Activated gamma-delta T cell treated with anti-CD3 and anti-CD28 coated beads, Interleukin-2, amount 50 U/mL, for 16 hours (primary cell): ENCODE measurements around the gene MRPS2.
"Not testable (repeated sequence)": the region's sequence is repeated elsewhere in the genome, so short reads cannot be mapped to it uniquely, and the experiment has no call there.

Source experiments
- DNase-seq: peaks from one replicate; pipeline ENCODE4 v3.0.0-alpha.2; 2020; ENCODE audit warnings: low read depth

The MRPS2 gene

DNA sequence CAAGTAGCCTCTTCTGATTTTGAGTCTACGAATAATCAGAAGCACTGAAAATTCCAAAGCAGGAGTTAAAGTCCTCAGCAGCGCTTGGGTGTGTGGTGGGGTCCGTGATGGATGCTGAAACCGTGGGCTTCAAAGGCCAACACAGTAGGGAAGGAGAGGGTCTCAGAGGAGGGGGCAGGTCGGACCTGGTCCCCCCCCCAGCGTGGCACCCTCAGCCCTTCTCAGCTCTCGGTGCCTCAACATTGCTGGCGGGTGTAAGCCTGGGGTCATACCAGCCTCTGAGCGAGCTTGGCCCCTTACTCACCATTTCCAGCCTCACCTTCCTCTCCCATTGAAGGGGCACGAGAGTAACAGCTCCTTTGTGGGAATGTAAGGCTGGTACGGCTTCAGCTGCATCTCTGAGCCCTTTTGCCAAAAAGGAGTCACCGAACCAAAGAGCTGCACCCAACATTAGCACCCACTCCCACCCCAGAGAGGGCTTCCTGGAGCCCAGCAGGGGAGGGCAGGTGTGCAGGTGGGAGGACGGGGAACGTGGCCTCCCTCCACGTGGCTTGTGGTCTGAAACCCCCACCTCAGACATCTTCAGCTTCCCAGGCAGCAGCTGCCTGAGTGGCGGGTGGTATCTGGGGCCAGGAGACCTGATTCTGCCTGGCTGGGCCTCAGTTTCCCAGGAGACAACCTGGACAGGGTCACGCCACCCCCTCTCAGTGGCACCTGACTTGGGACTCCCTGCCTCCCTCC is 14.0 kb downstream of the MRPS2 start:
- no peak for DNase-seq

DNA sequence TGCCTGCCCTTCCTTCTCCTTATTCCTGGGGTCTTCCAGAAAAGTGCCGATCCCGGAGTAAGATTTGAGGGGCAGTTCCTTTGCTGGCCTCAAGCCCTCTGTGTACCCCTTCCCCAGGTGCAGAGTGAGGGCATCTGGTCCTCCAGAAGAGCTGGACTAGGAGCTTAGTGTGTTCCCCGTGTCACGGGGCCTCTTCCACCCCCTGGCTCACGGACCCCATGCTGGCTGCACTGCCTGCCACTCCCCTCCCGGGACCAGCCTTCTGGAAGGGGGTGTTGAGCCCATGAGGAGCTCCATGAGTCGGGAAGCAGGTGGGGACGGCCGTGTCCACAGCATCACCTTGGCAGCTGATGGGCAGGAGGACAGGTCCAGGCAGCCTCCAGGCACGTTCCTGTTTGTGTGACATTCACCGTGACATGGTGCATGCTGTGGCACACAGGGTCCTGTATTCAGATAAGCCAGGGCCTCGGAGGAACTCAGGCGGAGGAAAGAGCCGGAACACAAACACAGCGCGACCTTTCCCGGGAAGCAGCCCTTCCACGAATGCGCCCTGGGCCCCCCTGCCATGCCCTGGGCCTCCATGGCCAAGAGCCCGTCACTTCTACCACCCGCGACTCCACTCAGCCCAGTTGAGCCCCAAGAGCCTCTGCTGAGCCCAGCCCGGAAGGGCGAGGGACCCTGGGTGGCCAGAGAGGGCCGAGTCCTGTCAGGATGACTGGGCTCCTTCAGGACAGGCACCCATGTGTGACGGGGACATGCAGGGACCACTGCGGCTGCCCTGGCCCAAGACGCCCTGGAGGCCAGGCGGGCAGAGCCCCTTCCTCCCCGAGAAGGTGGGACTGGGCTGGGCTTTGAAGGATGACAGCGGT is 14.8 kb downstream of the MRPS2 start:
- no peak for DNase-seq

DNA sequence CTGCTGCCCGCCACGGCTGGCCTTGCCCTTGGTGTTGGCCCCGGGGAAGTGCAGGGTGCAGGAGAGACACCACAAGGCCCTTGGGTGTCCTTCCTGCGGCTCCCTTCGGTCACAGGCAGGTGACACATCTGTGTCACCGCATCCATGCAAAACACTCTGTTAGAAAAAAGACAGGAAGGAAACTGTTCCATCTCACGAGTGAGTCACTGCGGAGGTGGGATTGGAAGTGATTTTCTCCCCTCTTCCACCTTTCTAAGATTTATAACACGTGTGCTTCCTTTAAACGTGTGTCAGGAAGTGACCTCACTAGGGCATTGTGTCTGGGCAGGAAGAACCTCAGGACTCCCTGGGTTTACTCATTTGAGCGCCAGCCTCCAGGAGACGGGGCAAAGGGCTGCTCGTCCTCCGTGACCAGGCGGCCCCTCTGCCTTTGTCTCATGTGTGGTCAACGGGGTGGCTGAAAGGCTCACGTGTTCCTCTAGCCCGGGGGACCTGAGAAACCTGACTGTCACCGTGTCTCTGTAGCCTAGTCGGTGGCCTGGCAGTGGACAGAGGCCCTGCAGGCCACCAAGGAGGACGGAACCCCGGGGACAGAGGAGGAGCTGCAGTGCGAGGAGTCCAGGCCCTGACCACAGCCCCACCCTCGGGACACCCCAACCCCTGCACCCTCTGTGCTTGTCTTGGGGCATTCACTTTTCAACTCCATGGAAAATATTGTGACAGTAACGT is 15.8 kb downstream of the MRPS2 start:
- DNase-seq = no peak

DNA sequence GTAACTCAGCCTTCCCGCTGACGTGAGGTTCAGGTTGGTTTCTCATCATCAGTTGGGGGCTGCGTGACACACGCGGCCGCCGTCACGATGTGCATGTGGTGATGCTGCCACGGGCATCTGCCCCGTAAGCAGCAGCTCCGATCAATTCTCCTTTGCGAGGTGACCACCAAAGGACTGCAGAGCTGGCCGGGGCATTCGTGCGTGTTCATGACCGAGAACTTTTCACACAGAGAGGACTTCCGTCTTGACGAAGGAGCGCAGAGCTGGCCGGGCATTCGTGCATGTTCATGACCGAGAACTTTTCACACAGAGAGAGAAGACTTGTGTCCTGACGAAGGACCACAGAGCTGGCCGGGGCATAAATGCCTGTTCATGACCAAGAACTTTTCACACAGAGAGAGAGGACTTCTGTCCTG is 16.9 kb downstream of the MRPS2 start:
- no peak for DNase-seq

DNA sequence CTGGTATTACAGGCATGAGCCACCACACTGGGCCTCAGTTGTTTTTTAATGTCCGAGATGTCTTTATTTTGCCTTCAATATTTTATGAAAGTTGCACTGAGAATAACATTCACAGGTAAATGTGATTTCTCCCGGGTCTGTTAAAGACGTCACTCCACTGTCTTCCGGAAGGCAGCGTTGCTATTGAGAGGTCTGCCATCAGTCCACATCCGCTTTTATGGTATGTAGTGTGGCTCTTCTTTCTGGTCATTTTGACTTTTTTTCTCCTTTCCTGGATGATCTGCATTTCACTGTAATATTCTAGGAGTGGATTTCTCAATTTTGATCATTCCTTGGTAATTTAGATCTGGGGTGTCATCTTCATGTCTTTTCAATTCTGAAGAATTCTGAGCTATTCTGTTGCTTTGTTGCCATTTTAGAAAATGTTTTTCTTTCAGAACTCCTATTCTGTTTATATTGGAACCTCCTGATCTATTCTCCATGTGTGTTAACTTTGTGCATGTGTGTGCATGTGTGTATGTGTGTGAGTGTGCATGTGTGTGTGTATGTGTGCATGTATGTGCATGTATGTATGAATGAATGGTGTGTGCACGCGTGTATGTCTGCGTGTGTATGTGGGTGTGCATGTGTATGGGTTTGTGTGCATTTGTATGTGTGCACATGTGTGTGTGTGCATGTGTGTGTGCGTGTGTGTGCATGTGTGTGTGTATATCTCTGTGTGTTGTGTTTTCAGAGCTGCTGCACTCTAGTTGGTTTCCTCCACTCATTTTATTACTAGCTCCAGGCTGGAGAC is 18.9 kb downstream of the MRPS2 start:
- DNase-seq = no peak

DNA sequence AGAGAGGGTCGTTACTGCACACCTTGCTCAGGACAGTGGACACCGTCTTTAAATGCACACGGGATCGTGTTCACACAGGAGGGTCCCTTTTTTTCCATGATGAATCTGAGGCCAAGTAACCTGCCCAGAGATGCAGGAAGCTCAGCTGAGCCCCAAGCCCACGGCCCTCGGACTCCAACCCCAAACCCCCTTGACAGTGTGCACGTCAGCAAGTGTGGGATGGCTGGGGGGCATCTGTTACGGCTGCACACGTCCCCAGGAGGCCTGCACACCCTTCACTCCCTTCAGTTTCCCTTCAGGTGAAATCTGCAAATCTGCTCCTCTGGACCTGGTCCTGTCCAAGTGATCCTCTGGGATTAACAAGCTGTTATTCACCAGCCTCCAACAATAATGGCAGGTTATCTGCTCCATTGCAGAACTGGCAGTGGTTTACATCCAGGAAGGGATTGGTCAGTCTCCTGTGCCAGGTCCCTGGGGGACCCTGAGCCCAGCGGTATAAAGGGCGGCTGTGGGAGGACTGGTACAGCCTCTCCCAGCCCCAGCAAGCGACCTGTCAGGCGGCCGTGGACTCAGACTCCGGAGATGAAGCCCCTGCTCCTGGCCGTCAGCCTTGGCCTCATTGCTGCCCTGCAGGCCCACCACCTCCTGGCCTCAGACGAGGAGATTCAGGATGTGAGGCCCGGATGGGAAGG is 20.6 kb downstream of the MRPS2 start, which contains the start of gene LCN1:
LCN1 (plus strand) TSS at position 525 of the 692 bp plus-strand sequence; CDS start at position 583, 58 bp downstream.
- DNase-seq = no peak

DNA sequence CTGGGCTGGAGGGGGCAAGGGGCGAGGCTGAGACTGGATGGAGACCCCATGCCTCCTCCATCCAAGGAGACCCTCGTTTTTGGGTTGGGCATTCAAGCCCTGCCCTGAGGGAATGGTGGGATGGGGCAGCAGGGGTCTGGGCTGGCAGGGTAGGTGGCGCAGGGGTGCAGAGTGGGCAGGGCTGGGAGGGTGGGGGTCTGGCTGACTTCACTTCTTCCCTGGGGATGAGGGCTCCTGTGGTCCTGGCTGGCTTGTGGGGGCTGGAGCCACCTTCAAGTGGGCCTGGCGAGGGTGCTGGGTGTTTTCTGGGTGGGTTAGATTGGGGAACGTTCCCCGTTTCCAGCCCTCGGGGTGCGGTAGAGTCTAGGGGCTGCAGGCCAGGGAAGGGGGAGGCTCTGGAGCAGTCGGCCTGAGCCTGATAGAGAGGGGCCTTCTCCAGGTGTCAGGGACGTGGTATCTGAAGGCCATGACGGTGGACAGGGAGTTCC is 21.2 kb downstream of the MRPS2 start:
- DNase-seq = no peak

DNA sequence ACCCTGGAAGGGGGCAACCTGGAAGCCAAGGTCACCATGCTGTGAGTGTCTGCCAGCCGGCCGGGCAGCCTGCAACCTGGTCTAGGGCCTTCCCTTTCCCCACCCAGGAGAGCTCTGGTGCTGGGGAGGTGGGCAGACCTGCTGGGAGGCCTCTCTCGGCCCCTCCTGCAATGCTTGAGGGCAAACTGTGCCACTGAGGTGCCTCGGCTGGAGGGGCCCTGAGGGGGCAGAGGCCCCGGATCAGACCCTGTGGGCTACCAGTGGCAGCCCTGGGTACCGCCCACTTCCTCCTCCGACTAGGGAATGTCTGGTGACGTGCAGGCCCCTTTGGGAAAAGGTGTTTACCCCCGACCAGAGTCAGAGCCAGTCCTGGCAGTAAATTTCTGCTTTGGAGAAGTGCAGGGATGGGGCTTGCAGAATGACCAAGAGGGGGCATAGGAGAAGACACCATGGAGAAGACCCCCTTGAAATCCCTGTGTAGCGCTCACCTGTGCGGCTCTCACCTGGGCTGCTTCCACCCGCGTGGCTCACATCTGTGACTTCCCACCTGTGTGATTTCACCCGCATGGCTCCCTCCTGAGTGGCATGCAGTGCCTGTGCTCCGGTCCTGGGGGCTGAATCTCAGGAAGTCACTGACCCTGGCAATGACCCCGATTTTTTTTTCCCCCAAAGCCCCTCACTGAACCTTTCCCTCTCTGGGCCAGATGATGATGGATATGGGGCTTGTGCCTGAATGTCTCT is 21.8 kb downstream of the MRPS2 start:
- DNase-seq = no peak

DNA sequence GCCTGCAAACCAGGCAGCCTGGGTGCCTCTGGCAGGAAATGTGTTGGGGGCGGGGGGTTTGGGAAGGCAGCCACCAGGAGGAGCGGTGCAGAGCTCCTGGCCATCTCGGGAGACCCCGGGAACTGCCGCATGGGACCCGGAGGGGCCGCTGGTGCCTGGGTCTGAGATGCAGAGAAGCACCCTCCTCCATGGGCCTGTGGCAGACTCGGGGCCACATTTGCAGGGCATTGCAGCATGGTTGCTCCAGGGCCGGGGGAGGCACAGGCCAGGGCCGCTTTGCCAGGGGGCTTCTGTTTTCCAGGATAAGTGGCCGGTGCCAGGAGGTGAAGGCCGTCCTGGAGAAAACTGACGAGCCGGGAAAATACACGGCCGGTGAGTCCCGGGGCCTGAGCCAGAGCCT is 22.4 kb downstream of the MRPS2 start:
- no peak for DNase-seq

DNA sequence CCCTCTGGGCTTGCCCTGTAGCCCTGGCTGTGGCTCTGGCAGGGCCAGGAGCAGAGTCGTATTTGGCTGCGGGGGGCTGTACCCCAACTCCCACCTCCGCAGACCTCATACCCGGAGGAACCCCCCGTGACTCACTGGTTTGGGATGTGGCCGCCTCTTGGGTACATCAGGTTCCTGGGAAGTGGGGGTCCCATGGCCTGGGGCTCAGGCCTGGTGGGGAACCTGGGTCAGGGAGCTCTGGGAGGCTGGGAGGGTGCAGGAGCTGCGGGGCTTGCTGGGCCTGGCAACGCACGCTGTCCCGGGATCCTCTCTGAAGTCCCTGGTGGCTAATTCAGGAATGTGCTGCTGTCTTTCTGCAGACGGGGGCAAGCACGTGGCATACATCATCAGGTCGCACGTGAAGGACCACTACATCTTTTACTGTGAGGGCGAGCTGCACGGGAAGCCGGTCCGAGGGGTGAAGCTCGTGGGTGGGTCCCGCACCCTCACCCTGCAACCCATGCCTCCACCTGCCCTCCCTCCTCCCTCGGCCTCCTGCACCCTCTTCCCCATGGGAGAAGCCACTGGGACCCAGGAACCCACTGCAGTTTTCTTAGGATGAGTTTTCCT is 23.1 kb downstream of the MRPS2 start:
- DNase-seq = no peak

DNA sequence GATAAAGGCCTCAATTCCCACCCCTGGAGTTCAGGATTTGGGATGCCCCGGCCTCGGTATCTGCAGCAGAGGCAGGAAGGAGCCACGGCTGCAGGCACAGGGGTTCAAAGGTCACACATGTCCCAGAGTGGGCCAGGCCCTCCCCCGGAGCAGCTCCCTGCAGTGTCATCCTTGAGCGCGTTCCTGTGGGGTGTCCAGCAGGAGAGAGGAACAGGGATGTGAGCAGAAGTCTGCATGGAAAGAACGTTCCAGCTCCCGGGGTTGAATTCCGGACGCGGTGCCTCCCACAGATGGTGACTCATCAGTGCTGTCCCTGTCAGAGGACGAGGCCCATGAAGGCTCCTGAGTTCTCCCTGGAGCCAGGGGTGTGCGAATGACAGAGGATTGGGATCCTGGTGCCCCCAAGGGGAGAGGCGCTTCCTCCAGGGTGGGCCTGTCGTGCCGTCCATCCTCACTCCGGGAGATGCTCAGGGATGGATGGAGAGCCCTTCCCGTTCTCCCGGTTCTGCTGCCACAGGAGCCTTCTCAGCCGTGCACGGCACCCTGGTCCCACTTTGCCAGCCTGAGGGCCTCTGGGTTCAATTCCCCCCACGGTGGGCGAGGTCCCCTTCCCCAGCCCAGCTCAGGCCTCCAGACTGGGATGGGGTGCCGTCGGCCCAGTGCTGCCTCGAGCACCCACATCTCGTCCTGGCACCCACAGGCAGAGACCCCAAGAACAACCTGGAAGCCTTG is 23.8 kb downstream of the MRPS2 start:
- no peak for DNase-seq

DNA sequence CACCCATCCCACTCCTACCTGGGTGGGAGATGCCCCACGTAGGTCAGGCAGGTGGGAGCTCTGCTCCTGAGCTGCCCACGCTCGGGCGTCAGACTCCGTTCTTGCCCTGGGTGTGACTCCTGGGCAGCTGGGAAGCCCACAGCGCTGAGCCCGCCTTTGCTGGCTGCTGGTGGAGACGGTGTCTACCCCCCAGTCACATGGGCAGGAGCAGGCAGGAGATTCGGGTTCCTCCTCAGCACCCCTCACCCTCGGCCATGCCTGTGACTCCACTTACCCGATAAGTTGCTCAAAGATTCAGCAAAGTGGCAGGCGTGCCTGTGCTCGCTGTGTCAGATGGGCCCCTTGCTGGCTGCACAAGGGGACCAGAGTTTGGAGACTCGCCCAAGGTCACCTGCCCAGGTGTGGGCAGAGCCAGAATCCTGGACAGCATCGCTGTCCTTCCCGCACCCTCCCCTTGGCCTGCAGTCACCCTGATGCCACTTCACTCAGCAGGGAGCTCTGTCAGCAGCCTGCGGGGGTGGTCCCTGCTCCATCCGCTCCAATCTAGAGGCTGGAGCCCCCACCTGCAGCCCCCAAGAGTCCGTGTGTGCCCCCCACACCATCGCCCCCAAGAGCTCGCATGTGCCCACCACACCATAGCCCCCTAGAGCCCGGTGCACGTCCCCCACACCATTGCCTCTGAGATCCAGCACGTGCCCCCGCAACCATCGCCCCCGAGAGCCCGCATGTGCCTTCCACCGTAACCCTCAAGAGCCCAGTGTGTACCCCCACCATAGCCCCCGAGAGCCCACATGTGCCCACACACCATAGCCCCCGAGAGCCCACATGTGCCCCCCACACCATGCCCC is 25.0 kb downstream of the MRPS2 start:
- DNase-seq = no peak

DNA sequence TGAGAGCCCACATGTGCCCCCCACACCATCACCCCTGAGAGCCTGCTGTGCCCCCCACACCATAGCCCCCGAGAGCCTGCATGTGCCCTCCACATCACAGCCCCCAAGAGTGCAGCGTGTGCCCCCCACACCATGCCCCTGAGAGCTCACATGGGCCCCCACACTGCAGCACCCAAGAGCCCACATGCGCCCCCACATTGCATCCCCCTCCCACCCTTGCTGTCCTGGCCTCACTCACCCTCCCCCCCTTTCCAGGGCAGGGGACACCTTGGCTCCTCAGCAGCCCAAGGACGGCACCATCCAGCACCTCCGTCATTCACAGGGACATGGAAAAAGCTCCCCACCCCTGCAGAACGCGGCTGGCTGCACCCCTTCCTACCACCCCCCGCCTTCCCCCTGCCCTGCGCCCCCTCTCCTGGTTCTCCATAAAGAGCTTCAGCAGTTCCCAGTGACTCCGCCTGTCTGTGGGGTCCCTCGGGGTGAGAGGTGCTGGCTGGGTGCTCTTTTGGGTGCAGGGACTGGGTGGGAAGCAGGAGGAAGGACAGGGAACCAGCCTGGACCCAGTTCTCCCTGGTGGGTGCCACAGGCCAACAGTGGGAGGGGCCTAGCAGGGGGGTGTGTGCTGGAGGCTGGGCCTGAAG is 25.7 kb downstream of the MRPS2 start:
- DNase-seq = no peak

DNA sequence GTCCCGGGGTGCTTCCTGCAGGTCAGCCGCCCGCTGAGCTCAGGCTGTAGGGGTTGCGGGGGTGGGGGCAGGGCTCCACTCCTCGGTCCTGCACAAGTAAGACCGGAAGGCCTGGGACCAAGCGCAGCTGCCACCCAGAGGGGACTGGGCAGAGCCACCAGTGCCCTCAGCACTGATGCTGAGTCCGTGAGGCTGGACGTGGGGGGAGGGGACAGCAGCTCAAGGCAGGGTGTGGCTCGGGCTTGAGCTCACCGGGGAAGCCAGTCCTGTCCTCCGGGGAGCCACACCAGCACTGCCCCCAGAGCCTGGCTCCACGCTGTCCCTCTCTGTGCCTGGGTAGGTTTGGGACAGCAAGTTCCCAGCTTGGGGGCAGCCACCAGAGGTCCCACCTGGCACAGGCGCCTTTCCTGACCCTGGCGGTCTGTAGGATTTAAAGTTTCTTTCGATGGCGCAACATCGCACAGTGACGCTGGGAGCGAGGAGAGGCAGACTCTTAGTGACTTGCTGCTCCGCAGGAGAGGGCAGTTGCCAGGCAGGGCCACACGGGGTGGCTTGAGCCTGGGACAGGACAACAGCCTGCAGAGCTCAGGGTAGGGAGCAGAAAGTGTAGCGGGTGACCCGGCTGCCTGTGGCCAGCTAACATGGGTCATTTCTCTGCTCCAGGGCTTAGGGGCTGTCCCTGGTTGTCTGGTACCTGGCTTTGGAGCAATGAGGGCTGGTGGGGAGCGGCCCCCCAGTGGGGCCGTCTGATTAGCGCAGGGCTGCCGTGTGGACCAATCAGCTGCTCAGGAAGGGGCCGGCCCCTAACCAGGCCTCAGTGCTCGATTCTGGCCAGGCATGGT is 26.5 kb downstream of the MRPS2 start:
- DNase-seq = no peak

DNA sequence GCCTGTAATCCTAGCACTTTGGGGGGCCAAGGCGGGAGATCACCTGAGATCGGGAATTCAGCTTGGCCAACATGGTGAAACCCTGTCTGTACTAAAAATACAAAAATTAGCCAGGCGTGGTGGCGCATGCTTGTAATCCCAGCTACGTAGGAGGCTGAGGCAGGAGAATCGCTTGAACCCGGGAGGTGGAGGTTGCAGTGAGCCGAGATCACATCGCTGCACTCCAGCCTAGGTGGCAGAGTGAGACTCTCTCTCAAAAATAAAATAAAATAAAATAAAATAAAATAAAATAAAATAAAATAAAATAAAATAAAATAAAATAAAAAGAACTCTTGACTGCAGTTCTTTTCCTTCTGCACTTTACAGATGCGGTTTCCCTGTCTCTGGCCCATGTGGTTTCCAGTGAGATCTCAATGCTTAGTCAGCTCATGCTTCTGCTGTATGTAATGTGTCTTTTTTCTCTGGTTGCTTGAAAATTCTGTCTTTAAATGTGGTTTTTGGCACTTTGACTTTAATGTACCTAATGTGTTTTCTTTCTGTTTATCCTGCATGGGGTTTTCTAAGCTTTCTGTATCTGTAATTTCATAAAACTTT is 28.5 kb downstream of the MRPS2 start:
- DNase-seq = not testable (repeated sequence)

DNA sequence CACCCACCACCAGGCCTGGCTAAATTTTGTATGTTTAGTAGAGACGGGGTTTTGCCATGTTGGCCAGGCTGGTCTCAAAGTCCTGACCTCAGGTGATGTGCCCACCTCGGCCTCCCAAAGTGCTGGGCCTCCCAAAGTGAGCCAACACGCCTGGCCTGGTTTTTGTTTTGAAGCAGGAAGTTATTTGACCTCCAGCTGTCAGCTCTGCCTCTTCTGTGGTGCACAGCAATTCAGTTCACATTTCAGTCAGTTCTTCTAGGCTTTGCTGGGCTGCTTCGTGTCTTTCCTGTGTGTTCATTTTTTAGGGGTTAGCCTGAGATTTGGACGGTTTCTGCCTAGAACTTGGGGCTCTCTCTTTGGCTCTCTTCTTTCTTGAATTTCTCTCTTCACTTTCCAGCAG is 29.7 kb downstream of the MRPS2 start:
- no peak for DNase-seq
